ENCODE data around the gene EBP.
"Not testable (repeated sequence)": the region's sequence is repeated elsewhere in the genome, so short reads cannot be mapped to it uniquely, and the experiment has no call there.

EBP gene

DNA sequence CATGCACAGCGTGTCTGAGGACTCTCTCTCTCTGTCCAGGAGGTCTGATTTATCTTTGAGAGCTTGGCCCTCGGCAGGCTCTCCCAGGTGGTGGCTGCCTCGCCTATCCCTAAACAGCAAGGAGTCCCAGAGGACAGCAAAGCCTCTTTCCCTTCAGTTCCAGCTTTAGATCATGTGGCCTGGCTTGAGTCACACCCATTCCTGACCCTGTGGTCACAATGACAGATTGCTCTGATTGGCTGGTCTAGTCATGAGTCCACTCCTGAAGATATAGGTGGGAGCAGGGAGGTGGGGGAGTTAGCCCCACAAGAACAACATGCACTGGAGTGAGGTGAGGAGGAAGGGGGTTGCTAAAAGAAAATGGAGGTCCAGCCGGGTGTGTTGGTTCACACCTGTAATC lies 24.9 kb upstream of the EBP start:
- no peak for DNase-seq

DNA sequence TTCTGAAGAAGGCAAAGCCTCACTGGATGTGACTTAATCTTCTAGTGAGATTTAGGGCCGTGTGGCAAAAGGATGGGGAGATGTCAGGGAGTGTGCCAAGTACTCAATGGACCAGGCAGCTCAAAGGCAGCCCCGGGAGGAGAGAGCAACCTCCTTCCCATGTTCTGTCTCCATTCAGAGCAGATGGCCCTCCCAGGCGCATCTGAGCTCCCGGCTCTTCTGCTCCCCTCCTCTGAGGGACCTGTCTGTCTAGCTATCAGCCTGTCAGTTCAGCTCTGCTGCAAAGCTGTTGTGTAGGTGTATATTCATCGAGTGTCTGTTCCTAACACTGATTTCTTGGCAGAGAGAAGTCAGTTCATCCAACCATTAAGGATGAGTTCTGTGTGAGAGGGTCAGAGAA lies 23.7 kb upstream of the EBP start:
- DNase-seq: no peak

DNA sequence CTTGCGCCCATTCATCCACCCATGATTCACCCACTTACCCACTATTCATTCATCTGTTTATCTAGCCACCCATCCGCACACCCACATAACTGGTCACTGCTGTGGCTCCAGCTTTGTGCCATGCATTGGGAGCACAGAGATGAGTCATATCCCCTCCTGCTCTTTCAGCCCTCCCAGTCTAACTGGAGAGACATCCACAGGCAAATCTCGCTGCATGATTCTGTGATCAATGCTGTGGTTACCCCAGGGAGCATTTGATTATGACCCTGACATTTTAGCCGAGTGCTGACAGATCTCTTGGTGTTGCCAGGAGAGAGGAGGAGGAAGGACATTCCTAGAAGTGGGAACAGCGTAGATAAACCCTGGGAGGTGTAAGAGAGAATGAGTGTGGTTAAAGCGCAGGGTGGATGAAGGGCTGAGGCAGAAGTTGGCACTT lies 23.2 kb upstream of the EBP start:
- DNase-seq: no peak

DNA sequence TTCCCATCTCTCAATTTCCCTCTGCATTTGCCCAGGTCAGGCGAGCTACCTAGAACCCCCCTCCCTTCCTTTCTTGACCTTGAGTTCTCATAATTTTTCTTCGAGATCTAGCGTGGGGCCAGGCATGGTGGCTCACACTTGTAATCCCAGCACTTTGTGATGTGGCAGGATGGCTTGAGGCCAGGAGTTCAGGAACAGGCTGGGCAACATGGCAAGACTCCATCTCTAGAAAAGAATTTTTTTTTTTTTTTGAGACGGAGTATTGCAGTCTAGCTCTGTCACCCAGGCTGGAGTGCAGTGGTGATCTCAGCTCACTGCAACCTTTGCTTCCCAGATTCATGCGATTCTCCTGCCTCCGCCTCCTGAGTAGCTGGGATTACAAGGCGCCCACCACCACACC lies 17.3 kb upstream of the EBP start:
- DNase-seq: no peak

DNA sequence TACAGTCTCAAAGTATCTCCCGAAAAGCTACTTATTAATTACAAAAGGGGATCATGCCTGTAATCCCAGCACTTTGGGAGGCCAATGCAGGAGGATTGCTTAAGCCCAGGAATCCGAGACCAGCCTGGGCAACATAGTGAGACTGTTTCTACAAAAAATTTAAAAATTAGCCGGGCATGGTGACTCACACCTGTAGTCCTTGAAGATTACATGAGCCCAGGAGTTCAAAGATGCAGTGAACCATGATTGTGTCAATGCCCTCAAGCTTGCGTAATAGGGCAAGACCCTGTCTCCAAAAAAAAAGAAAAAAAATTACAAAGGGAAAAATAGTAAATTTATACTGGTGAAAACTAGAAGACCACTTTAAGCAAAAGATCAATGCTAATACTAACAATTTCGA lies 16.1 kb upstream of the EBP start:
- no peak for DNase-seq

DNA sequence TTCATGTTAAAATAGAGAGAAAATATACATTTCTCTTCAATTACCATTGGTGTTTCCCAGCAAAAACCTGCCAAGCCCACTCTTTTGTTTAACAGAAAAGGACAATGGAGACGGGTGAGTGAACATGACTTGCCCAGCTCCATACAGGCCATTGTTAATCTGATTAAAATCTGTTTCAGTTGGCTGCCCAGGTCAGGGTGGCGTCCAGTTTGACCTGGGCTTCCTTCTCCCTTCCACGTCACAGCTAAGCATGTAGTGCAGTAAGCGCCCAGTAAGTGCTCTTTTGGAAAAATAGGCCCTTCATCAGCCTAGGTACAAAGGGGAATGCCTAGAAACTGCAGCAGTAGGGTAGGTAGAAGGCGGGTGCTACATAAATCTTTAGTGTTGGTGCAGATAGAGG lies 14.4 kb upstream of the EBP start:
- no peak for DNase-seq

DNA sequence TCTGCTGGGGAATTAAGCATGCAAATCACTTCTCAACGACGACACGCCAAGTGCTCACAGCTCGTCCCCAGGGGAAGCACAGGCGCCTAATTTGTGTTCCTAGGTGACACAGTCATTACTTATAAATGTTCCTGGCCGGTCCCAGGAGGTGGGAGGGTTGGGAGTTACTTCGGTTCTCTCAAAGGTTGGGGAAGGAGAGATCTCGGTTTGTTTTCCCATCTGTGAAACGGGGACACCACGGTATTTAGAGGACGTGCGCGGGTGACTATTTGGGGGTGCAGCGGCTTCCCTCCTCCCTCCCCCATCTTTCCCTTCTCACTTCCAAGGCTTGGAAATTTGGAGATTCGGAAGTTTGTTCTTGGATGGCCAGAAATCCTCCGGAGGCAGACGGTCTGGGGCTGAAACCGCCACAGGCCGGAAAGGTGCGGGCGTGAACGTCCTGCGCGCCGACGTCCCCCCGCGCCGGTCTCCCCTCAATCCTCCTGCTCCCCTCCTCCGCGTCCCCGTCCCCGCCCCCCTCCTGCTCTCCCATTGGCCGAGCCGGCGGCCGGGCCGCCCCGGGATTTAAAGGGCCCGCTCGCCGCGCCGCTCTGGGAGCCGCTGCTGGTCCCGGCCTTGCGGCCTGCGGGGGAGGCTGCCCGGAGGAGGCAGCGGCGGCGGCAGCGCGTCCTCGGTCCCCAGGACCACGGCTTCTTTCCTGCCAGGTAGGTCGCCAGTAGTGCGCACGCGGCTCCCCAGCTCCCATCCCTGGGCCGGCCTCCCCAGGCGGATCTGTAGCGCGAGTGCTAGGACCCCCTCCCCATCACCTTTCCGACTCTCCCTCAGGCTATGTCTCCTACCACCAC lies 13.0 kb upstream of the EBP start, which contains the start of gene PORCN:
Gene PORCN, plus strand, starts transcription at position 593 of the 845 bp plus-strand sequence. CDS start 829 bp downstream, outside the sequence.
- peak; percentile 78 for DNase-seq

DNA sequence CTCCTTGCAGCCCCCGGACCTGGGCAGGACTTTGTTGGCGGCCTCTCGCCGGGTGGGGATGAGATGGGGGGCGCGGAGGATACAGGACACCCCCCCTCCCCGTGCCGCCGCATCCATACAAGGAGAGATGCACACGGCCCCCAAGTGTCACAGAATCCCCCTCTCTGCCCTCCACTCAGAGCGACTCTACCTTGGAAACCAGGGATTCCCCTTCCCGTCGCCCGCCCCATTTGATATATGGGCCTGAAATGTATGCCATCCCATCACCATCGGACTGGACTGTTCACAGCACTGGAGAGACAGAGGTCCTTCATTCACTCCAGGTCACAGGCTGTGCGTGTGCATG lies 12.4 kb upstream of the EBP start:
- no peak for DNase-seq

DNA sequence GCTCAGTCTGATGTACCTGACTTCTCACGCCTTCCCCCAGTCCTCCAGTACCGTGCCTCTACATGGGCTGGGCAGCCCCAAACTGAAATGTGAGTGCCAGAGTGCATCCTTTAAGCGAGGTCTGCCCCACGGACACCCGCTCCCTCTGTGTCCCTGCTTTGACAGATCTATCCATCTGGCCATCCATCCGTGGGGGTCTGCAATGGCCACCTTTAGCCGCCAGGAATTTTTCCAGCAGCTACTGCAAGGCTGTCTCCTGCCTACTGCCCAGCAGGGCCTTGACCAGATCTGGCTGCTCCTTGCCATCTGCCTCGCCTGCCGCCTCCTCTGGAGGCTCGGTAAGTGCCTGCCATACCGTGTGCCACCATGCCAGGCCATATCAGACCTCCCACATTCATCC lies 12.0 kb upstream of the EBP start:
- DNase-seq: no peak

DNA sequence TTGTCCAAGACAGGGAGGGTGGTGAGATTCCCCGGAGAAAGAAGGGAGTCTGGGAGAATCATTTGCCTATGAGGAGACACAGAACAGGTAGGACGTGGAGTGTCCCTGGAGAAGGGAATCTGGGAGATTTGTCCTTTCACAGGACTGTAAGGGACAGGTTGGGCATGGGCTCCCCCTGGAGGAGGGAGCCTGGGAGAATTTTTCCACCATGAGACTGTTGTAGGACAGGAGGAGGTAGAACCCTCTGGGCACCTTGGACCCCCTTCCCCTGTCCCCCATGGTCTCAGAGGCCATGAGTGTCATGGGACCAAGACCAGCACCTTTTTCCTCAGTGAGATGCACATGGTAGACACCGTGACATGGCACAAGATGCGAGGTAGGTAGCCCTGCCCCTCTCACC lies 10.0 kb upstream of the EBP start:
- no peak for DNase-seq

DNA sequence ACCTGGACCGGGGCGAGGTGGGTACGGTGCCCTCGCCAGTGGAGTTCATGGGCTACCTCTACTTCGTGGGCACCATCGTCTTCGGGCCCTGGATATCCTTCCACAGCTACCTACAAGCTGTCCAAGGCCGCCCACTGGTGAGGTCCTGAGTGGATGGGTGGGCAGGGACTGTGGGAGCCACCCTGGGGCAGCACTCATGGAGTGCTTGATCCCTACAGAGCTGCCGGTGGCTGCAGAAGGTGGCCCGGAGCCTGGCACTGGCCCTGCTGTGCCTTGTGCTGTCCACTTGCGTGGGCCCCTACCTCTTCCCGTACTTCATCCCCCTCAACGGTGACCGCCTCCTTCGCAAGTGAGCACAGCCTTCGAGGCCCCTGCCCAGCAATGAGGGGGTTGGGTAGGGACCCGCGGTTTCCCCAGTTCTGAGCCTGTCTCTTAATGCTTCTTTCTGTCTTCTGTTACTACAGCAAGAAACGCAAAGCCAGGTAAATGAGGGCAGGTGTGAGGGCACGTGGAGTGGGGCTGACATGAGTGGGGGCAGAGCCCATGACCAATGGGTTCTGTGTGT lies 9.2 kb upstream of the EBP start:
- DNase-seq: no peak

DNA sequence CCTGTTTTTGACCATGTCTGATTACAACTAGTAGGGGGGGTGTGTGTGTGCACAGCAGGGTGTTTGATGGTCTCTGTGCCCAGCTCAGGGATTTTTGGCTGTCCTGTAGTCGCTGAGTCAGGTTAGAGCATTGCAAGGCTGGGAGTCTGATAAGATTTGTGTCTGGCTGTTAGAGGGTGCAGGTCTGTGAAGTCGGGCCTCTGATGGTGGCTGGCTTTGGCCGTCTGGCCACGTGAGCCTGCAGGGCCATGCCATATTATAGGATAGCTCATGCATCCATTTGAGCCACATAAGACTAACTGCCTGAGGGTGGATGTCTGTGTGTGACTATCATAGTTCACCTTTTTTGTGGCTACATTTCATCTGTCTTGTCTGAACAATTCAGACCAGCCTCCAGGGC lies 7.9 kb upstream of the EBP start:
- DNase-seq: no peak

DNA sequence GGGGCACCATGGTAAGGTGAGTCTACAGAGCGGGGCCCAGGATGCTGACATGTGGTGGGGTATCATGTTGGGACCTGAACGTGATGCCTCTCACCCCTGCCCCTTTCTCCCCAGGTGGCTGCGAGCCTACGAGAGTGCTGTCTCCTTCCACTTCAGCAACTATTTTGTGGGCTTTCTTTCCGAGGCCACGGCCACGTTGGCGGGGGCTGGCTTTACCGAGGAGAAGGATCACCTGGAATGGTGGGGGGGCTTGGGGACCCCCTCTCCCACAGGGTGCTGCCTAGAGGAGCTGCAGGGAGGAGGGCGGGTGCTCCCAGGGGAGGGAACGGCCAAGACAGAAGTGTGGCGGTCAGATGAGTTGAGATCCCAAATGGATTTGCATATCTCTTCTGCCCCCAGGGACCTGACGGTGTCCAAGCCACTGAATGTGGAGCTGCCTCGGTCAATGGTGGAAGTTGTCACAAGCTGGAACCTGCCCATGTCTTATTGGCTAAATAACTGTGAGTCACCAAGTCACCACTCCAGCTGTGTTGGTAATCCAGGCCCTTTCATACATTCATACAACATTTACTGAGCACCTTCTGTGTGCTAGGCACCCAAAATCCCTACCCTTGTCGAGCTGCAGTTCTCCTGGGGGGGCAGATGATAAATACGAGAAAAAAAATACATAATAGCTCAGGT lies 7.3 kb upstream of the EBP start:
- no peak for DNase-seq

DNA sequence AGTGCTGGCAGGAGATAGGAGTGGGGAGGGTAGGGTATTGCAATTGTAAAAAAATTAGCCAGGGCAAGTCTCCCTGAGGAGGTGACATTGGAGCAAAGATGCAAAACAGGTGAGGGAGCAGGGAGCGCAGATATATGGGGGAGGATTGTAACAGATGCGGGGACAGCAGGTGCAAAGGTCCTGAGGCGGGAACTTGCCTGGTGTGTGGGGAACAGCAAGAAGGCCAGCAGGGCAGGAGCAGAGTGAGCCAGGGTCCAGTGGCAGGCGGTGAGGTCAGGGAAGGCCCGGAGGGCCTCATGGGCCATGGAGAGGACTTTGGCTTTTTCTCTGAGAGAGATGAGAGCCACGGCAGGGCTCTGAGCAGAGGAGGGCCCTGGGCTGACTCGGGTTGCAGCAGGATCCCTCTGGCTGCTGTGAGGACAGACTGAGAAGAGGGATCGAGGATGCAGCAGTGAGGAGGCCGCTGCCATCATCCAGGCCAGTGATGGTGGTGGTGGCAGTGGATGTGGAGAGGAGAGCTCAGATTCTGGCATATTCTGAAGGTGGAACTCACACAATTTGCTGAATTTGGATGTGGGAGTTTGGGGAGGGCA lies 6.6 kb upstream of the EBP start:
- no peak for DNase-seq

DNA sequence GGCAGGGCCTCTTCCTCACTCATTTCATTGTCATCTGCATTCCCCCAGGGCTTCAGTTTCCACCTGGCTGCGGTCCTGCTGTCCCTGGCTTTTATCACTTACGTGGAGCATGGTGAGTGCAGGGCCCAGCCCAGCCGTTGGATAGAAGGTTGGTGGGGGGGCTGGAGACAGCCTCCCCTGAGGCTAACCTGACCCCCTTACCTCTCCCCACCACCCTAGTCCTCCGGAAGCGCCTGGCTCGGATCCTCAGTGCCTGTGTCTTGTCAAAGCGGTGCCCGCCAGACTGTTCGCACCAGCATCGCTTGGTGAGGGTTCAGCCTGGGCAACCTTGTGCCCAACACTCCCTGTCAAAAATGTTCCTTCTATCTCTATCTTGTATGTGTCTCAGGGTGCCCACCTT lies 5.8 kb upstream of the EBP start:
- no peak for DNase-seq

DNA sequence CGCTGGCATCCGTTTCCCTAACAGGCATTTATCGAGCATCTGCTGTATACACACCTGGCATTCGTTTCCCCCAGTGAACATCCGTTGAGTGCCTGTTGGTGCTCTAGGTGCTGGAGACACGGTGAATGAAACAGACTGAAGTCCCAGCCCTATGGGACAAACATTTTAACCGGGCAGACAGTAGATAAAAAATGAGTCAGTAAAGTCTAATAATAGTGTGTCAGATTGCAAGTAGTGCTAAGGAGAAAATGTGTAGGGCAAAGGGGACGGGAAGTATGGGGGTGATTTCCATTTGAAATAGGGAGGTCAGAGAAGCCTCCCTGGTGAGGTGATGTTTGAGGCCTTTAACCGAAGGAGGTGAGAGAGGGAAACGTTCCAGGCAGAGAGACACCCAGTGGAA lies 5.3 kb upstream of the EBP start:
- DNase-seq: no peak

DNA sequence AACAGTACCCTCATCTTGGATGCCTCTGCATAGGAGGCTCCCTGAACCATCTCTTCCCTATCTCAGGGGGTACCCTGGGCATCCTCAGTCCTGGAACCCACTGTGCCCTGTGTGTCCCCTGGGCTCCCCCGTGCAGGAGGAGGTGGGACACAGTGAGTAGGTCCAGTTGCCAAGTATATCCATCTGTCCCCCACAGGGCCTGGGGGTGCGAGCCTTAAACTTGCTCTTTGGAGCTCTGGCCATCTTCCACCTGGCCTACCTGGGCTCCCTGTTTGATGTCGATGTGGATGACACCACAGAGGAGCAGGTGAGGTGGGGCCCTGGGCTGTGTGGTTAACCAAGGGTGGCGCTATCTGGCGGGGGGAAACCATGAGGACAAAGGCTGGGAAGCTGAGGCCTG lies 4.6 kb upstream of the EBP start:
- no peak for DNase-seq

DNA sequence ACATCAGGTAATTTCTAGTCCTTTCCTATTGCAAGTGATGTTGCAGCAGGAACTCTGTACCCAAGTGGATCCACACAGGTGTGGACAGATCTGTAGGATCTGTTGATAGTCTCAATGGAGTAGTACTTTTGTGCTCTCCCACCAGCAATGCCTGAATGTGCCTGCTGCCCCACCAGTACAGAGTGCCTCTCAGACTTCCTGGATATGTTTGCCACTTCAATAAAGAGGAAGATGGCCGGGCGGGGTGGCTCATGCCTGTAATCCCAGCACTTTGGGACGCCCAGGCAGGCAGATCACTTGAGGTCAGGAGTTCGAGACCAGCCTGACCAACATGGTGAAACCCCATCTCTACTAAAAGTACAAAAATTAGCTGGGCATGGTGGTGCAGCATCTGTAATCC lies 2.1 kb upstream of the EBP start:
- not testable (repeated sequence) for DNase-seq

DNA sequence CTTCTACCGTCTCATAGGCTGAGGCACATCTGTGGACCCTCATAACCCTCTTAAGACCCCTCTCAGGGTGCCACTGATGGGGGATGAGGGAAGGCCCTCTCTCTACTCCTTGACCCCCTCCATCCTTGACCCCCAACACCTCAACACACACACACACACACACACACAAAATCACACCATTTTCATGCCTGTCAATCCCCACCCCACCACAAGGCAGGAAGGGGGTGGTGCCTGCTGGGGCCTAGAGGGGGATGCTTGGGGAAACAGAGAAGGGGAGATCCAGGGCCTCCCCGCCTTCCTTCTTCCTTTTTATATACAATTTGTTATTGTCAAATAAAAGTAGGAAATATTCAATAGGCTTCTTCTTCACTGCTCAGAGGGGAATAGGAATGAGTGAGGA lies 1.2 kb upstream of the EBP start:
- no peak for DNase-seq

DNA sequence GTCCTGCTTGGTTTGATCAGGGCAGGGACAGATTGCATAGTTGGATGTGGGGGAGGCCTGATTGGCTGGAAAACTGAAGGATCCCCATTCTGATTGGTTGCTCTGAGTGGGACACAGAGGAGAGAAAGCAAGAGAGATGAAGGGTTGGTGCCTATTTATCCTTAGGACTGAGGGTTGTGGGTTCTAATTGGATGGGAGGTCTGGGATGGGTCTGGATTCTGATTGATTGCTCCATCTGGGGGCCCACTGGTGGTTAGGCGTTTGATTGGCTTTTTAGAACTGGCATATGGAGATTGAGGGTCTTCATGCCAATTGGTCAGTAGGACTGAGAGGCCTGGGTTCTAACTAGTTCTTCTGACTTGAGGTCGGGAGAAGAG lies 644 bp upstream of the EBP start:
- no peak for DNase-seq

DNA sequence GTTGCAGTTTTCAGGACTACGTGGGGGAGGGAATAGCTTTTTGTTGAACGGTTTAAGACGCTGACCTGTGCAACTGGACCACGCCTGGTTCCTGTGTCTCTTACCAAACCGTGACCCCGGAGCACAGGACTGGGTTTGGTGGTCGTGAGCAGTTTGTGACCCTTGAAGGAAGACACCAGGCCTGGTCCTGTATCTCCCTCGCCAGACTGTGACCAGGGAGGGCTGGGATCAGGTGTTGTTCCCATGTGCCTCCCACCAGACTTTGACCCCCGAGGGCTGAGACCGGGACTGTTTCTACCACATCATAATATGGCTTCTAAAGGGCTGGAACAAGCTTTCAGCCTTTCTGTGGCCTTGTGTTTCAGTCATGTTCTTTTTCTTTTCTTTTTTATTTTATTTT lies 683 bp downstream of the EBP start:
- no peak for DNase-seq

DNA sequence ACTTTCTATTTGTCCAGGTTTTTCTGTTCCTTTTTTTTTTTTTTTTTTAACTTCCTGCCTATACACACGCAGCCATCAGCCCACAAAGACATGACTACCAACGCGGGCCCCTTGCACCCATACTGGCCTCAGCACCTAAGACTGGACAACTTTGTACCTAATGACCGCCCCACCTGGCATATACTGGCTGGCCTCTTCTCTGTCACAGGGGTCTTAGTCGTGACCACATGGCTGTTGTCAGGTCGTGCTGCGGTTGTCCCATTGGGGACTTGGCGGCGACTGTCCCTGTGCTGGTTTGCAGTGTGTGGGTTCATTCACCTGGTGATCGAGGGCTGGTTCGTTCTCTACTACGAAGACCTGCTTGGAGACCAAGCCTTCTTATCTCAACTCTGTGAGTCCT lies 2.1 kb downstream of the EBP start:
- DNase-seq: no peak

DNA sequence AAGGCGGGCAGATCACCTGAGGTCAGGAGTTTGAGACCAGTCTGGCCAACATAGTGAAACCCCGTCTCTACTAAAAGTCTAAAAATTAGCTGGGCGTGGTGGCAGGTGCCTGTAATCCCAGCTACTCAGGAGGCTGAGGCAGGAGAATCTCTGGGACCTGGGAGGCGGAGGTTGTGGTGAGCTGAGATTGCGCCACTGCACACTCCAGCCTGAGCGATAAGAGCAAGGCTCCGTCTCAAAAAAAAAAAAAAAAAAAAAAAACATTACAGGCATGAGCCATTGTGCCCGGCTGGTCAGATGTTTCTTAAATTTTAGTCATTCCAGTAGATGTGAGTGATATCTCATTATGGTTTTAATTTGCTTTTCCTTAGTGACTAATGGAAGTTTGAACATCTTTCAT lies 4.2 kb downstream of the EBP start:
- DNase-seq: not testable (repeated sequence)

DNA sequence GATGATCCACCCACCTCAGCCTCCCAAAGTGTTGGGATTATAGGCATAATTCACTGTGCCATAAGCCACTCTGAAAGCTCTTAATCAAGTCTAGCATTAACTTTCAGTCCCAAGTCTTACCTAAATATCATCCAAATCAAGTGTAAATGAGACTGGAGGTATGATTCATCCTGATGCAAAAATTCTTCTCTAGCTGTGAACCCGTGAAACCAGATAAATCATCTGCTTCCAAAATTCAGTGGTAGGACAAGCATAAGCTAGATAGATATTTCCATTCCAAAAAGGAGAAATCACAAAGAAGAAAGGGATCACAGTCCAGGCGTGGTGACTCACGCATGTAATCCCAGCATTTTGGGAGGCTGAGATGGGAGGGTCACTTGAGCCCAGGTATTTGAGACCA lies 9.1 kb downstream of the EBP start:
- no peak for DNase-seq

Data from left hindlimb (tissue), 1 donor.